GM21526 (cell line): Measurements from ENCODE around the gene SLX1B.
A peak's percentile ranks its signal among the peaks of the same experiment; 100 is the strongest.
"Not testable (repeated sequence)": the region's sequence is repeated elsewhere in the genome, so short reads cannot be mapped to it uniquely, and the experiment has no call there.

Source experiments
- ATAC-seq: cut with Tn5 transposase; IDR thresholded peaks from one replicate; pipeline ENCODE4 v1.9.1; 2021; ENCODE audit warnings: moderate library complexity; ENCODE audit not compliant: unreplicated experiment, low FRiP score

The SLX1B gene

DNA sequence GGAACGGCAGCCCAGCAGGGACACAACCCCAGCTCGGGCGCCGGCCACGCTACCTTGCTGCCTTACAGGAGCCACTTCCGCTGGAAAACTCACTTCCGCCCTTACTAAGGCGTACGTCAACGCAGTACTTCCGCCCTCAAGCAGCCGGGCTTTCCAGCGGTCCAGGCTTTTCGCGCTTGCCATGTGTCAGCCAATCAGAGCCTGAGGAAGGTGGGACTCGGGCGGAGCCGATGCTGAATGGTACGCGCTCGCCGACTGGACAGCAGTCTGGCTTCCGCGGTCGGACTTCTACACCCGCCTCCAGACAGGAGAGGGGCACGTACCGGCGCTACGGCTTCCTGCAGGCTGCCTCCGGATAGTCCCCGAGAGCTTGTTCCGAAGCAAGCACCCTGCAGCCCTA lies at the start of gene SLX1B, which contains the start of gene BOLA2:
TSS of gene SLX1B (plus strand) at position 265 of the 400 bp plus-strand sequence.
TSS of gene BOLA2 (minus strand) at position 83 of the 400 bp plus-strand sequence. CDS start 98 bp downstream, outside the sequence.
- peak; percentile 73 for ATAC-seq

DNA sequence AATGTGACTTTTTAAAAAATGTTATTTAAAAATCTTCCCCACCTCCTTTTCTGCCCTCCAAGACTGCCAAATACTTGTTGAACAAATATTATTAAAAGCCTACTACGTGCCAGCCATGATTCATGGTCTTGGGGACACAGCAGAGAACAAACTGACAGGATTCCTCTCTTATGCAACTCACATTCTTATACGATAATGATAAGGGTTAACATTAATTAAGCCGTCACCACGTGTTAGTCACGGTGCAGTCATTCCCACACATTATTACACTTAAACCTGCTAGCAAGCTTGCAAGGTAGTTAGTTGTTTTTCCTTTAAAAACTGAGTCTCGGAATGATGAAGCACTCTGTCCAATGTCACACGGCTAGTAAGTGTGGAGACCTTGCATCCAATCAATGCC lies 49.1 kb upstream of the SLX1B start:
- not testable (repeated sequence) for ATAC-seq

DNA sequence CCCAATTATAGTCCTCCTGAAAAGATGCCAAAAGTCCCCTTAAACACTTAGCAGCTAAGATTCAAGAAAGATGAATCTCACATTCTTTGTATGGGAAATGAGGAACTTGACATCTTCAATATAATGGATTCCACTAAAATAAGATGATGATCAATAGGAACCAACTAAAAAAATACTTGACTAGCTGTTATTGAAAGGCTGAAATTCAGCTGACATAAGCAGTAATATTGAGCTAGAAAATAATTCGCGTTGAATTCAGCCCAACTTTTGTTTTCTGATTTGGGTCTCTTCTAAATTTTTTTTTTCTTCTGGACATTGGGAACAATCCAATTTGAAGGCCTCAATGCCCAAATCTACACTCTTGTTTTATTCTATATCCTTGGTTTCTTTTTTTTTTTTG lies 30.7 kb upstream of the SLX1B start:
- ATAC-seq = not testable (repeated sequence)

GRCh38 chr16:29425390-29425789 lies 28.9 kb upstream of the SLX1B start:
- not testable (repeated sequence) for ATAC-seq

DNA sequence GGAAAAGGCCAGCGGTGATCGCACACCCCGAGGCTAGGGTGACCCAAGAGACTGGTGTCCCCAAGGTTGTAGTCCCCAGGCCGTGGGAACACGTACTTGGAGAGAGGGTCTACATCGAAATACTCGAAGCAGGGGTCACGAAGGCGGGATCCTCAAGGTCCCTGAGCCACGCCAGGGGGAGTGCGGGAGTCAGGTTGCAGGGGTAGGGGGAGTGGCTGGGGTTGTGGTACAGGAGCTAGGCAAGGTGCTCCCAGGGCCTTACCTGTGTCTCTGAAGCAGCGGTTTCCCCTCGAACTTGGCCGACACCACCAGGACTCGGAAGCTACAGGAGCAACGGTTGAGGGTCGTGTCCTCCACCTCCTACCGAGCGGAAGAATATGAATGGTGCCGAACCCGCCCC lies 579 bp upstream of the SLX1B start:
- ATAC-seq = peak; percentile 28

GRCh38 chr16:29454828-29455227 lies 495 bp downstream of the SLX1B start:
- peak; percentile 48 for ATAC-seq

DNA sequence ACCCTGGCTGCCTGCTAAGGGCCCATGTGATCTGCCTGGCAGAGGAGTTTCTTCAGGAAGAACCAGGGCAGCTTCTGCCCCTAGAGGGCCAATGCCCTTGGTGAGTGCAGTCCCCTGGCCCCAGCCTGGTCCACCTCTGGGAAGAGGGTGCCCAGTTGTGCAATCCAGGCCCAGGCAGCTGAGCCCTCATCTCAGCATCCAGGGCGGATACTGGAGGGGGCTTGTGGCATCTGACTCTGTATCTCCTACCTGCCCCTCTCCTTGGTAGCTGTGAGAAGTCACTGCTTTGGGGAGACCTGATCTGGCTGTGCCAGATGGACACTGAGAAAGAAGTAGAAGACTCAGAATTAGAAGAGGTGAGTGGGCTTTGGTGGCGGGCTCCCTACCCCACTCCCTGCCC lies 3.3 kb downstream of the SLX1B start:
- not testable (repeated sequence) for ATAC-seq

GRCh38 chr16:29459706-29460646 lies 5.6 kb downstream of the SLX1B start, which contains the start of gene SULT1A4:
SULT1A4 (plus strand) TSS chr16:29459913; CDS start chr16:29461386, 1,473 bp downstream.
- ATAC-seq = not testable (repeated sequence)

- not testable (repeated sequence) for ATAC-seq
These were observed 6.3 kb downstream of the SLX1B start for GRCh38 chr16:29460647-29461030.

DNA sequence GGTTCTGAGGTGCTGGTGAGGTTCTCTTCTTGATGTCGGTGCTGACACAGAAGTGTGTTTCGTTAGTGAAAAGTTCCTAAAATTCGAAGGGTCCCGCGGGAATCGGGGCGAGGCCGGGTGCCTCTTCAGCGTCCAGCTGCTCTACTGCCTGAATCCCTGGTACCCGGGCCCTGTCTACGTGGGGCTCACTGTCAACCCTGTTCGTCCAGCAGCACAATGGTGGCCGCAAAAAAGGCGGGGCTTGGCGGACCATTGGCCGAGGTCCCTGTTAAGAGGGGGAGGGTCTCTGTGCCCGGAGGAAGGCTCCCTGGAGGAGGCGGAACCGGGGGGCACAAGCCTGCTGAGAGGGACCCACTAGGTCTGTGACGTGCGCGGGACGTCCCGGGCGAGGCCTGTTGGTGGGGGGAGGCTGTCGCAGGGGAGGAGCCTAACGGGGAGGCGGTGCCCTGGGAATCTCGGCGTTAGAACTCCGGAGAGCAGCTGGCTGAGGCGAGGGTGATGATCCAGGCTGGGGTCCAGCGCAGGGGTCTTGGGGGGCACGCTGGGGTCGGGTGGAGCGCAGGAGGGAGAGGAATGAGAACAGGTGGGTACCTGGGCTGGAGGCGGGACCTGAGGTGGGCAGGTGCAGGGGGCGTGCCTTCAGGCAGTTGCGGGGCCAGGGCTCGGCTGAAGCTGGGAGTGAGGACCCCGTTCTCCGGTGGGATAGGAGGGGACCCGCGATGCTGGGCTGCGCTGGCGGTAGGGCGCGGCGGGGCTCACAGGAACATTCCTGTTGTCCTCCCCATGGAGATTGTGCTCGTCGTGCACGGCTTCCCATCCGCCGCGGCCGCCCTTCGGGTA lies 11.9 kb downstream of the SLX1B start:
- ATAC-seq = not testable (repeated sequence)

GRCh38 chr16:29466904-29467303 lies 12.6 kb downstream of the SLX1B start:
- not testable (repeated sequence) for ATAC-seq

DNA sequence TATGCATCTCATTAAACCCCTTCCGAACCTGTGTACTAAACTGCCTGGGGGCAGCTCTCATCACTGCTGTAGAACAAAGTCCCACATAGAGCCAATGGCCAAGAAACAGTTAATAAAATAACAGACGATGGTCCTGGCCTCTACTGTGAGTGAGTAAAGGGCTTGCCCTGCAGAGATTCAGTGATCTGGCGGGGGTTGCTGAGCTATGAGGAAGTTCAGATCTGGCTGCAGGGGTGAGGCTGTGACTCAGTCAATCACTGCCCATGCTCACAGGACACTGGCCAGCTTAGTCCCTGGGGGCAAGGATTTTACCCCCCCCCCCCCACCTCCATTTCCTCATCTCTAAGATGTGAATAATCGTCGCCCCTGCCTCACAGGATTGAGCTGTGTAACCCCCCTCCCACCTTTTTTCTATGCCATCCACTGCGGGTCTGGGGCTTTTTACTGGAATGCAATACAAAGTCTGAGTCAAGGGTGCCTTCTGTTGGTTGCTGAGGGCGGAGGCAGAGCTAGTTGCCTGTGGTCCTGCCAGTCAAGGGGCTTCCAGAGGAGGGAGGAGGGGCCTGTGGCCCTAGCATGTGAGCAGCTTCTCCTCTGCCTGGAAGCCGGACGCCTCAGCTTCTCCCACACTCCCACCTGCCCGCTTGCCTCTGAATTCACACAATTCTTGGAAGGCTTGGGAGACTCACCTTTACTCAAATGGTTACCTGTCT lies 13.5 kb downstream of the SLX1B start:
- ATAC-seq = not testable (repeated sequence)

DNA sequence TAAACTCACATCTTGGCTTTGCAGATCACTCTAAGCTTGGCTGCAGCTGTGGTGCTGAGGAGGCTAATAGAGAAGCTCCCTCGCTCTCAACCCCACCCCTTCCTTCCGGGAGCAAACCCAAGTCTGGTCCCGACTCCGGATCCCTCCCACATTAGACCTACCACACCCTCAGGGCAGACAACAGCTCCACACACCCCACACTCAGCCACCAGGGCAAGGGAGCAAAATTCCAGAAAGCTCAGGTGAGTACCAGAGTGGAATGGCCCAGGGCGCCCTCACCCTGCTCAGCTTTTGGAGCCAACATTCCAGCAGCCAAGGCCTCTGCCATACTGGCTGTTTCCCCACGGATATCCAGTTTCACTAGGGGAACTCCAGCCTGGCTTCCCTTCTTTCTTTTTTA lies 15.3 kb downstream of the SLX1B start:
- ATAC-seq = not testable (repeated sequence)

DNA sequence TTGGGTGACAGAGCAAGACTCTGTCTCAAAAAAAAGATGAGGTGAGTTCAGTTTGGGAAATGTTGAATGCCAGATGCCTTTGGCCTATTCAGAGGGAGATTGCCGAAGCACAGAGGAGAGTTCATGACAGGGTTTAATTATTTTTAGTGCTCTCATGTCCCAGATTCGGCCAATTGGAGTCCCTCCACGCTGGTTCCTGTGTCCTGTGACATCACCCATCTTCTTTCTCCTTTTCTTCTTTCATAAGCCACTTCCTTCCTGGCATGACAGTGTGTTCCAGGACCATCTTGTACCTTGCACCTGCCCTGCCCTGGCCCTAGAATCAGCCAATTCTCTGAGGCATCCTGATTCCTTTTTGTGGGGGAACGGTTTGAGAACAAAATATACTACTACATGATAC lies 17.7 kb downstream of the SLX1B start:
- not testable (repeated sequence) for ATAC-seq

DNA sequence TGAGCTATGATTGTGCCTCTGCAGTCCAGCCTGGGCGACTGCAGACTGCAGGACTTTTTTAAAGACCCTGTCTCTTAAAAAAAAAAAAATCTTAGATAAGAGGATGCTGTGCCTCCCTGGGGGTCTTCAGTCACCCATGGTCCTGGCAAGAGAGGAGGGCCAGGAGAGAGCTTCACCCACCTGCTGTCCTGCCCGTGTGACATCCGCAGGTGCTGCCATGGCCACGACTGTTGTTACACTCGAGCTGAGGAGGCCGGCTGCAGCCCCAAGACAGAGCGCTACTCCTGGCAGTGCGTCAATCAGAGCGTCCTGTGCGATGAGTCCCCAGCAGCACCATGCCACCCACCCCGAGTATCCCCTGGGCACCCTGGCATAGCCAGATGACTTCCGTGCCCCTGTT lies 27.9 kb downstream of the SLX1B start:
- not testable (repeated sequence) for ATAC-seq

DNA sequence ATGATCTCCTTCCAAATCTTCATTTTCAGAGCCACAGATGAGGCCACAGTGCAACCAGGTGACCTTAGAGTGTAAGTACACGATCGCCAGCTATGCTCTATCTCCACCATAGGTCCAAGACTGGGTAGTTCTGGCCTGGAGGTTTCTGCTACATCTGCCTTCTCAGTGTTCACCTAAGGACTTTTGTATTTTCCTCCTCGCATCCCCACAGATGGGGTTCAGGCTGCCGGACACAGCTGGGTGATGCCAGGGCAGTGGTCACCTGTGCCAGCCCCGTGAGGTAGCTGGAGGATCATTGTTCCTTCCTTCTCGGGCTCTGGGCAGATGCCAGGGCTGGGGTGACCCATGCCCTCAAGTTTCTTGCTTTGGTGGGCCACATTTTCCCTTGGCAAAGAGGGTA lies 52.0 kb downstream of the SLX1B start, which contains the start of gene NPIPB12:
TSS of gene NPIPB12 (minus strand) at position 101 of the 400 bp plus-strand sequence.
- not testable (repeated sequence) for ATAC-seq
